ENCODE data around the gene KLB.
"Not testable (repeated sequence)": the region's sequence is repeated elsewhere in the genome, so short reads cannot be mapped to it uniquely, and the experiment has no call there.

The KLB gene

GRCh38 chr4:39452153-39452859 lies 45.6 kb downstream of the KLB start:
- no peak overlapping the region for H3K4me3 ChIP-seq (ENCODE audit: low read length)
- H3K9ac ChIP-seq (ENCODE audit: low read length), result no peak overlapping the region
- H3K9me3 ChIP-seq (ENCODE audit: control insufficient read depth, low read depth, low read length), result no peaks in the 10 kb centered on the region
- no peak overlapping the region for H3K27ac ChIP-seq (ENCODE audit: low read length)
- H3K36me3 ChIP-seq (ENCODE audit: control insufficient read depth, low read depth, low read length), result peaks cover 65% of the 10 kb centered on the region
- H3K27me3 ChIP-seq (ENCODE audit: control insufficient read depth, insufficient read depth, low read length), result no peaks in the 10 kb centered on the region
- peaks cover 8% of the 10 kb centered on the region for H3K4me1 ChIP-seq (ENCODE audit: control insufficient read depth, low read depth, low read length)

GRCh38 chr4:39452860-39453587 lies 46.3 kb downstream of the KLB start:
- H3K27ac ChIP-seq (ENCODE audit: low read length), result no peak overlapping the region
- H3K4me1 ChIP-seq (ENCODE audit: control insufficient read depth, low read depth, low read length), result peaks cover 10% of the 10 kb centered on the region
- H3K27me3 ChIP-seq (ENCODE audit: control insufficient read depth, insufficient read depth, low read length), result no peaks in the 10 kb centered on the region
- no peak overlapping the region for H3K9ac ChIP-seq (ENCODE audit: low read length)
- no peaks in the 10 kb centered on the region for H3K9me3 ChIP-seq (ENCODE audit: control insufficient read depth, low read depth, low read length)
- peaks cover 72% of the 10 kb centered on the region for H3K36me3 ChIP-seq (ENCODE audit: control insufficient read depth, low read depth, low read length)
- H3K4me3 ChIP-seq (ENCODE audit: low read length), result no peak overlapping the region

- H3K4me1 ChIP-seq (ENCODE audit: control insufficient read depth, low read depth, low read length), result peaks cover 10% of the 10 kb centered on the region
- no peaks in the 10 kb centered on the region for H3K9me3 ChIP-seq (ENCODE audit: control insufficient read depth, low read depth, low read length)
- no peak overlapping the region for H3K9ac ChIP-seq (ENCODE audit: low read length)
- H3K36me3 ChIP-seq (ENCODE audit: control insufficient read depth, low read depth, low read length), result peaks cover 75% of the 10 kb centered on the region
- H3K27ac ChIP-seq (ENCODE audit: low read length), result no peak overlapping the region
- H3K4me3 ChIP-seq (ENCODE audit: low read length), result no peak overlapping the region
- no peaks in the 10 kb centered on the region for H3K27me3 ChIP-seq (ENCODE audit: control insufficient read depth, insufficient read depth, low read length)
Measured at GRCh38 chr4:39453738-39454137, 47.0 kb downstream of the KLB start.

- H3K4me1 ChIP-seq (ENCODE audit: control insufficient read depth, low read depth, low read length), result peaks cover 10% of the 10 kb centered on the region
- peaks cover 75% of the 10 kb centered on the region for H3K36me3 ChIP-seq (ENCODE audit: control insufficient read depth, low read depth, low read length)
- H3K9me3 ChIP-seq (ENCODE audit: control insufficient read depth, low read depth, low read length), result no peaks in the 10 kb centered on the region
- H3K9ac ChIP-seq (ENCODE audit: low read length), result no peak overlapping the region
- no peaks in the 10 kb centered on the region for H3K27me3 ChIP-seq (ENCODE audit: control insufficient read depth, insufficient read depth, low read length)
- no peak overlapping the region for H3K27ac ChIP-seq (ENCODE audit: low read length)
- peak overlapping the region; percentile 21 for H3K4me3 ChIP-seq (ENCODE audit: low read length)
Measured at GRCh38 chr4:39455486-39455885, 48.8 kb downstream of the KLB start.

- Histone ChIP-seq H3K36me3 (ENCODE audit: control insufficient read depth, low read depth, low read length) (peaks cover 62% of the 10 kb centered on the region), H3K9me3 (ENCODE audit: control insufficient read depth, low read depth, low read length) (no peaks in the 10 kb centered on the region)
Measured at GRCh38 chr4:39456946-39457763, 50.4 kb downstream of the KLB start.

GRCh38 chr4:39458161-39458504 lies 51.4 kb downstream of the KLB start:
- peak overlapping the region; percentile 90 for H3K4me3 ChIP-seq (ENCODE audit: low read length)
- not testable (repeated sequence) for H3K9me3 ChIP-seq (ENCODE audit: control insufficient read depth, low read depth, low read length); H3K27me3 ChIP-seq (ENCODE audit: control insufficient read depth, insufficient read depth, low read length)
- peak overlapping the region; percentile 98 for H3K9ac ChIP-seq (ENCODE audit: low read length)
- peaks cover 10% of the 10 kb centered on the region for H3K4me1 ChIP-seq (ENCODE audit: control insufficient read depth, low read depth, low read length)
- peaks cover 56% of the 10 kb centered on the region for H3K36me3 ChIP-seq (ENCODE audit: control insufficient read depth, low read depth, low read length)
- peak overlapping the region; percentile 95 for H3K27ac ChIP-seq (ENCODE audit: low read length)

More at GRCh38 chr4:39456946-39457763, 50.4 kb downstream of the KLB start:
- no peaks in the 10 kb centered on the region for H3K27me3 ChIP-seq (ENCODE audit: control insufficient read depth, insufficient read depth, low read length)
- H3K4me1 ChIP-seq (ENCODE audit: control insufficient read depth, low read depth, low read length), result peaks cover 10% of the 10 kb centered on the region
- peak overlapping the region; percentile 90 for H3K4me3 ChIP-seq (ENCODE audit: low read length)
- peak overlapping the region; percentile 98 for H3K9ac ChIP-seq (ENCODE audit: low read length)
- H3K27ac ChIP-seq (ENCODE audit: low read length), result peak overlapping the region; percentile 95

GRCh38 chr4:39458505-39459300 lies 52.0 kb downstream of the KLB start, which contains the start of the genes LIAS and RPL9:
Gene LIAS, plus strand, starts transcription at chr4:39459056. Its CDS starts 62 bp downstream, at chr4:39459118.
Gene RPL9, minus strand, starts transcription at chr4:39458922. Its CDS starts 483 bp downstream, at chr4:39458439.
- Histone ChIP-seq H3K9me3 (ENCODE audit: control insufficient read depth, low read depth, low read length) (no peaks in the 10 kb centered on the region), H3K27ac (ENCODE audit: low read length) (peak within 1 kb of the TSS; percentile 95), H3K9ac (ENCODE audit: low read length) (peak within 1 kb of the TSS; percentile 98), H3K36me3 (ENCODE audit: control insufficient read depth, low read depth, low read length) (peaks cover 56% of the 10 kb centered on the region), H3K4me3 (ENCODE audit: low read length) (peak within 1 kb of the TSS; percentile 90), H3K4me1 (ENCODE audit: control insufficient read depth, low read depth, low read length) (peaks cover 10% of the 10 kb centered on the region), H3K27me3 (ENCODE audit: control insufficient read depth, insufficient read depth, low read length) (no peaks in the 10 kb centered on the region)

GRCh38 chr4:39464886-39465501 lies 58.3 kb downstream of the KLB start:
- peaks cover 28% of the 10 kb centered on the region for H3K36me3 ChIP-seq (ENCODE audit: control insufficient read depth, low read depth, low read length)
- no peaks in the 10 kb centered on the region for H3K9me3 ChIP-seq (ENCODE audit: control insufficient read depth, low read depth, low read length)
- H3K4me3 ChIP-seq (ENCODE audit: low read length), result no peak overlapping the region
- no peaks in the 10 kb centered on the region for H3K4me1 ChIP-seq (ENCODE audit: control insufficient read depth, low read depth, low read length)
- H3K9ac ChIP-seq (ENCODE audit: low read length), result no peak overlapping the region
- no peak overlapping the region for H3K27ac ChIP-seq (ENCODE audit: low read length)
- H3K27me3 ChIP-seq (ENCODE audit: control insufficient read depth, insufficient read depth, low read length), result no peaks in the 10 kb centered on the region

GRCh38 chr4:39466747-39467146 lies 60.0 kb downstream of the KLB start:
- no peaks in the 10 kb centered on the region for H3K27me3 ChIP-seq (ENCODE audit: control insufficient read depth, insufficient read depth, low read length)
- H3K9ac ChIP-seq (ENCODE audit: low read length), result no peak overlapping the region
- no peaks in the 10 kb centered on the region for H3K9me3 ChIP-seq (ENCODE audit: control insufficient read depth, low read depth, low read length)
- no peak overlapping the region for H3K27ac ChIP-seq (ENCODE audit: low read length)
- no peaks in the 10 kb centered on the region for H3K4me1 ChIP-seq (ENCODE audit: control insufficient read depth, low read depth, low read length)
- H3K36me3 ChIP-seq (ENCODE audit: control insufficient read depth, low read depth, low read length), result peaks cover 40% of the 10 kb centered on the region
- H3K4me3 ChIP-seq (ENCODE audit: low read length), result no peak overlapping the region

GRCh38 chr4:39467464-39467863 lies 60.7 kb downstream of the KLB start:
- Histone ChIP-seq H3K27ac (ENCODE audit: low read length) (no peak overlapping the region), H3K9me3 (ENCODE audit: control insufficient read depth, low read depth, low read length) (no peaks in the 10 kb centered on the region), H3K4me1 (ENCODE audit: control insufficient read depth, low read depth, low read length) (no peaks in the 10 kb centered on the region), H3K4me3 (ENCODE audit: low read length) (no peak overlapping the region), H3K9ac (ENCODE audit: low read length) (no peak overlapping the region), H3K27me3 (ENCODE audit: control insufficient read depth, insufficient read depth, low read length) (no peaks in the 10 kb centered on the region), H3K36me3 (ENCODE audit: control insufficient read depth, low read depth, low read length) (peaks cover 43% of the 10 kb centered on the region)

All from iPS-18a (cell line).